OCI-LY7 (cell line): ENCODE measurements around the gene PROM2.

Experiments
- CTCF ChIP-seq: fragments of 200-600 bp; sonication (generic); conservative IDR thresholded peaks from 2 replicates; pipeline ENCODE4 v1.5.1; 2014; ENCODE audit warnings: mild to moderate bottlenecking, antibody characterized with exemption, low read length, moderate library complexity, mixed read lengths
- EZH2phosphoT487 ChIP-seq: fragments of 200-600 bp; sonication (generic); IDR thresholded peaks from 2 replicates; pipeline ENCODE4 v1.6.1; 2018; ENCODE audit warnings: low read depth, borderline replicate concordance, mild to moderate bottlenecking, mixed run types, antibody characterized with exemption, low read length, moderate library complexity, mixed read lengths

GRCh38 chr2:95329891-95330793 is 55.9 kb downstream of the PROM2 start:
- no peak for TF ChIP-seq EZH2phosphoT487
- TF ChIP-seq CTCF: no peak
